ENCODE results near the gene IL1RAPL2. TPM values are rescaled to one million over a fixed set of nuclear protein-coding genes. Genes with fewer than 3 reads are reported as not detected.
A peak's percentile ranks its signal among the peaks of the same experiment; 100 is the strongest.

The IL1RAPL2 gene
- total RNA-seq, 1 donor, result not detected

GRCh38 chrX:105313596-105313995 lies 747.6 kb downstream of the IL1RAPL2 start:
- Histone ChIP-seq H3K4me3 (ENCODE audit: insufficient read depth, low read length) (no peak overlapping the region), H3K36me3 (ENCODE audit: insufficient read depth, low read length) (no peaks in the 10 kb centered on the region), H3K79me2 (ENCODE audit: insufficient read depth, low read length) (no peaks in the 10 kb centered on the region), H4K20me1 (ENCODE audit: insufficient read depth, low read length) (no peaks in the 10 kb centered on the region), H3K4me2 (ENCODE audit: insufficient read depth, low read length) (no peak overlapping the region), H3K27me3 (ENCODE audit: insufficient read depth, low read length) (no peaks in the 10 kb centered on the region), H2AFZ (ENCODE audit: low read length) (no peak overlapping the region), H3K27ac (ENCODE audit: low read depth, low read length) (peak overlapping the region; percentile 18), H3K4me1 (ENCODE audit: insufficient read depth, low read length) (peaks cover 7% of the 10 kb centered on the region), H3K9me3 (ENCODE audit: low read depth, low read length) (no peaks in the 10 kb centered on the region)
- TF ChIP-seq CTCF (IDR thresholded peaks at IDR 0.05; ENCODE audit: extremely low read depth, low read depth, low read length), result no peak
- DNase-seq (ENCODE audit: insufficient read length, low spot score, missing footprints), result no peak

- H3K27ac ChIP-seq (ENCODE audit: low read depth, low read length), result peak overlapping the region; percentile 18
- no peaks in the 10 kb centered on the region for H3K27me3 ChIP-seq (ENCODE audit: insufficient read depth, low read length)
- peak overlapping the region; percentile 15 for H3K4me3 ChIP-seq (ENCODE audit: insufficient read depth, low read length)
- H3K36me3 ChIP-seq (ENCODE audit: insufficient read depth, low read length), result no peaks in the 10 kb centered on the region
- DNase-seq (ENCODE audit: insufficient read length, low spot score, missing footprints), result no peak
- H3K4me1 ChIP-seq (ENCODE audit: insufficient read depth, low read length), result peaks cover 7% of the 10 kb centered on the region
- no peaks in the 10 kb centered on the region for H4K20me1 ChIP-seq (ENCODE audit: insufficient read depth, low read length)
- H3K9me3 ChIP-seq (ENCODE audit: low read depth, low read length), result no peaks in the 10 kb centered on the region
- no peak for TF ChIP-seq CTCF (IDR thresholded peaks at IDR 0.05; ENCODE audit: extremely low read depth, low read depth, low read length)
- no peaks in the 10 kb centered on the region for H3K79me2 ChIP-seq (ENCODE audit: insufficient read depth, low read length)
- H2AFZ ChIP-seq (ENCODE audit: low read length), result peak overlapping the region; percentile 31
- peak overlapping the region; percentile 58 for H3K4me2 ChIP-seq (ENCODE audit: insufficient read depth, low read length)
Observed at GRCh38 chrX:105314458-105314857, 748.5 kb downstream of the IL1RAPL2 start.

- Histone ChIP-seq H3K36me3 (ENCODE audit: insufficient read depth, low read length) (no peaks in the 10 kb centered on the region), H3K9me3 (ENCODE audit: low read depth, low read length) (no peaks in the 10 kb centered on the region), H3K4me3 (ENCODE audit: insufficient read depth, low read length) (no peak overlapping the region), H3K79me2 (ENCODE audit: insufficient read depth, low read length) (no peaks in the 10 kb centered on the region), H3K27ac (ENCODE audit: low read depth, low read length) (no peak overlapping the region), H3K4me2 (ENCODE audit: insufficient read depth, low read length) (no peak overlapping the region), H2AFZ (ENCODE audit: low read length) (no peak overlapping the region), H3K27me3 (ENCODE audit: insufficient read depth, low read length) (no peaks in the 10 kb centered on the region), H3K4me1 (ENCODE audit: insufficient read depth, low read length) (peaks cover 7% of the 10 kb centered on the region), H4K20me1 (ENCODE audit: insufficient read depth, low read length) (no peaks in the 10 kb centered on the region)
- no peak for DNase-seq (ENCODE audit: insufficient read length, low spot score, missing footprints)
- TF ChIP-seq CTCF (IDR thresholded peaks at IDR 0.05; ENCODE audit: extremely low read depth, low read depth, low read length), result no peak
Observed at GRCh38 chrX:105315248-105315647, 749.2 kb downstream of the IL1RAPL2 start.

DNA sequence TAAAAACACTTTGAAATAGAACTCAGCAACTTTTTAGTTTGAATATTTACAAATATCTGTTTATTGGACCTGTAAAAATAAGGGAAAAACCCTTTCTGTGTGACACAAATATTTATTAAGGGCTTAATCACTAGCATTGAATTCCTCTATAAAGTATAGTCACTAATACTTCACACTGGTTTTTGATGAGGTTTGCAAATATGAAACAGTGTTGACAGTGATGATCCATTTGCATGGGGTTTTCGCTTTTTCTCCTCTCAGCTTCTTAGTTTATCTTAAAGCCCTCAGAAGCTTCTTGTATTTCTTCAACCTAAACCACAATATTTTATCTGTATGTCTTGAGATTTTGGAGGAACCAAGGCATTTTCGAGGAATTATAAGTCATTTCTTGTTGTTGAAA lies 751.1 kb downstream of the IL1RAPL2 start:
- no peaks in the 10 kb centered on the region for H3K36me3 ChIP-seq (ENCODE audit: insufficient read depth, low read length)
- DNase-seq (ENCODE audit: insufficient read length, low spot score, missing footprints), result no peak
- no peak overlapping the region for H3K4me2 ChIP-seq (ENCODE audit: insufficient read depth, low read length)
- peaks cover 7% of the 10 kb centered on the region for H3K4me1 ChIP-seq (ENCODE audit: insufficient read depth, low read length)
- no peaks in the 10 kb centered on the region for H4K20me1 ChIP-seq (ENCODE audit: insufficient read depth, low read length)
- H3K27ac ChIP-seq (ENCODE audit: low read depth, low read length), result no peak overlapping the region
- no peaks in the 10 kb centered on the region for H3K79me2 ChIP-seq (ENCODE audit: insufficient read depth, low read length)
- TF ChIP-seq CTCF (IDR thresholded peaks at IDR 0.05; ENCODE audit: extremely low read depth, low read depth, low read length), result no peak
- no peaks in the 10 kb centered on the region for H3K27me3 ChIP-seq (ENCODE audit: insufficient read depth, low read length)
- no peak overlapping the region for H2AFZ ChIP-seq (ENCODE audit: low read length)
- H3K9me3 ChIP-seq (ENCODE audit: low read depth, low read length), result no peaks in the 10 kb centered on the region
- H3K4me3 ChIP-seq (ENCODE audit: insufficient read depth, low read length), result no peak overlapping the region
